GM23338 (cell line): Measurements from ENCODE around the gene UST. TPM values are rescaled to one million over a fixed set of nuclear protein-coding genes. Genes with fewer than 3 reads are reported as not detected.

Experiments used
- ATAC-seq: fragments of 200-7000 bp; cut with Tn5 transposase; 3 replicates; pipeline ENCODE4 v1.9.1; 2020
- DNase-seq: peaks from one replicate; pipeline ENCODE4 v3.0.0-alpha.2; 2015; ENCODE audit warnings: low spot score
- H2AFZ ChIP-seq: fragments of 200-600 bp; sonication (generic); 2 replicates; pipeline ENCODE4 v1.8.0; 2016; ENCODE audit warnings: antibody characterized with exemption, mild to moderate bottlenecking, moderate library complexity
- H3F3A ChIP-seq: fragments of 200-600 bp; sonication (generic); replicated peaks from 2 replicates; pipeline ENCODE4 v1.8.0; 2017; ENCODE audit warnings: antibody characterized with exemption, mixed run types, low read depth
- H3K27ac ChIP-seq: fragments of 200-600 bp; sonication (generic); 2 replicates; pipeline ENCODE4 v1.6.1; 2016; ENCODE audit warnings: low read depth
- H3K27me3 ChIP-seq: fragments of 200-600 bp; sonication (generic); 2 replicates; pipeline ENCODE4 v1.8.0; 2016; ENCODE audit warnings: mild to moderate bottlenecking, mixed run types, moderate library complexity; ENCODE audit not compliant: insufficient read depth
- H3K36me3 ChIP-seq: fragments of 200-600 bp; sonication (generic); 2 replicates; pipeline ENCODE4 v1.8.0; 2016; ENCODE audit warnings: mild to moderate bottlenecking; ENCODE audit not compliant: insufficient read depth
- H3K4me1 ChIP-seq: fragments of 200-600 bp; sonication (generic); 2 replicates; pipeline ENCODE4 v1.8.0; 2016; ENCODE audit warnings: mild to moderate bottlenecking, moderate library complexity; ENCODE audit not compliant: insufficient read depth
- H3K4me2 ChIP-seq: fragments of 200-600 bp; sonication (generic); 2 replicates; pipeline ENCODE4 v1.7.1; 2017; ENCODE audit warnings: mixed run types
- H3K4me3 ChIP-seq: fragments of 200-600 bp; sonication (generic); 2 replicates; pipeline ENCODE4 v1.6.1; 2016; ENCODE audit warnings: mixed run types
- H3K79me2 ChIP-seq: fragments of 200-600 bp; sonication (generic); replicated peaks from 2 replicates; pipeline ENCODE4 v1.8.0; 2017; ENCODE audit warnings: mild to moderate bottlenecking; ENCODE audit not compliant: insufficient read depth
- H3K9me2 ChIP-seq: fragments of 200-600 bp; sonication (generic); 2 replicates; pipeline ENCODE4 v1.8.0; 2017; ENCODE audit not compliant: insufficient read depth
- H4K20me1 ChIP-seq: fragments of 200-600 bp; sonication (generic); replicated peaks from 2 replicates; pipeline ENCODE4 v1.8.0; 2017; ENCODE audit warnings: mild to moderate bottlenecking; ENCODE audit not compliant: insufficient read depth
- H3K27ac Mint-ChIP-seq: 2 replicates; pipeline ENCODE4 v1.8.0; 2020; ENCODE audit warnings: inconsistent platforms, mild to moderate bottlenecking, moderate library complexity, mixed read lengths
- H3K27me3 Mint-ChIP-seq: 3 replicates; pipeline ENCODE4 v1.8.0; 2022; ENCODE audit warnings: low read depth, mild to moderate bottlenecking, moderate library complexity, mixed read lengths, inconsistent platforms; ENCODE audit not compliant: insufficient read depth, poor library complexity
- H3K36me3 Mint-ChIP-seq: 3 replicates; pipeline ENCODE4 v1.8.0; 2021; ENCODE audit warnings: low read depth, mild to moderate bottlenecking, inconsistent platforms, moderate library complexity, mixed read lengths
- H3K4me1 Mint-ChIP-seq: 3 replicates; pipeline ENCODE4 v1.8.0; 2020; ENCODE audit warnings: mild to moderate bottlenecking, inconsistent platforms, mixed read lengths
- H3K4me3 Mint-ChIP-seq: 3 replicates; pipeline ENCODE4 v1.8.0; 2021; ENCODE audit warnings: moderate library complexity, mild to moderate bottlenecking, inconsistent platforms, mixed read lengths
- H3K9me3 Mint-ChIP-seq: 3 replicates; pipeline ENCODE4 v1.8.0; 2020; ENCODE audit warnings: moderate library complexity, mild to moderate bottlenecking, inconsistent platforms, mixed read lengths
- CTCF ChIP-seq, 2 experiments: fragments of 200-600 bp in 1 of 2; sonication (generic) in 1 of 2; conservative IDR thresholded peaks; 2 replicates each; pipeline versions ENCODE4 v1.5.1 to v1.6.1; 2016 to 2017; ENCODE audit warnings: antibody characterized with exemption in 2 of 2, low read depth in 2 of 2, mild to moderate bottlenecking in 2 of 2, moderate library complexity in 1 of 2
- EZH2phosphoT487 ChIP-seq: fragments of 200-600 bp; sonication (generic); IDR thresholded peaks from one replicate; pipeline ENCODE4 v1.8.1; 2018; ENCODE audit warnings: antibody characterized with exemption; ENCODE audit not compliant: unreplicated experiment
- JUNB ChIP-seq: IDR thresholded peaks from one replicate; pipeline ENCODE4 v1.6.1; 2016; ENCODE audit warnings: antibody characterized with exemption; ENCODE audit not compliant: unreplicated experiment
- NANOG ChIP-seq: IDR thresholded peaks from 2 replicates; pipeline ENCODE4 v1.6.1; 2016; ENCODE audit warnings: antibody characterized with exemption, borderline replicate concordance
- POLR2AphosphoS5 ChIP-seq: IDR thresholded peaks from 2 replicates; pipeline ENCODE4 v1.6.1; 2016; ENCODE audit warnings: antibody characterized with exemption, low read depth
- STAT1 ChIP-seq: IDR thresholded peaks from one replicate; pipeline ENCODE4 v1.6.1; 2016; ENCODE audit warnings: antibody characterized with exemption; ENCODE audit not compliant: unreplicated experiment
- ZNF114 ChIP-seq: fragments of 250-450 bp; sonication (Bioruptor Pico); IDR thresholded peaks from 2 replicates; pipeline ENCODE4 v1.5.0; 2020; ENCODE audit warnings: mild to moderate bottlenecking, moderate library complexity
- polyA plus RNA-seq: library from polyadenylated mRNA; unstranded; fragments of >200 nt; fragmentation: Nextera tagmentation; extraction: Ambion mirVana; gene quantifications from 2 replicates; pipeline ENCODE4 v1.2.1, GENCODE V29; 2016
- total RNA-seq: library from RNA; depleted of rRNA; stranded (reverse); fragments of >200 nt; shearing (Covaris generic); gene quantifications from 2 replicates; pipeline ENCODE4 v1.2.3, GENCODE V29; 2014
- TF ChIP-seq, protein P1 (sequence below): fragments of 250-450 bp; sonication (Bioruptor Pico); IDR thresholded peaks from 2 replicates; pipeline ENCODE4 v1.5.0; 2020; ENCODE audit warnings: mild to moderate bottlenecking, moderate library complexity
- TF ChIP-seq, protein P2 (sequence below): IDR thresholded peaks from one replicate; pipeline ENCODE4 v1.6.1; 2018; ENCODE audit warnings: antibody characterized with exemption; ENCODE audit not compliant: unreplicated experiment

Gene UST
- total and polyA plus RNA-seq, 2 experiments from 2014 or later: 12.6 to 33.0 TPM

- Histone ChIP-seq H3K9me2 (no peaks in the 10 kb centered on the region), H3F3A (no peaks in the 10 kb centered on the region), H3K79me2 (no peaks in the 10 kb centered on the region), H3K4me2 (no peak overlapping the region), H3K4me1 (no peaks in the 10 kb centered on the region), H3K27ac (no peak overlapping the region), H4K20me1 (no peaks in the 10 kb centered on the region), H3K4me3 (no peak overlapping the region), H3K27me3 (no peaks in the 10 kb centered on the region), H2AFZ (no peak overlapping the region), H3K36me3 (0 out of 2 replicates have a peak, but pooled peaks cover 4% of the 10 kb centered on the region)
- Mint-ChIP-seq H3K9me3 (no peaks in the 10 kb centered on the region), H3K4me3 (no peak overlapping the region), H3K36me3 (peaks cover 34% of the 10 kb centered on the region; the same call in 2 of the 3 replicates), H3K27me3 (peaks cover 2% of the 10 kb centered on the region), H3K27ac (no peak overlapping the region), H3K4me1 (peaks cover 2% of the 10 kb centered on the region; the same call in 1 of the 3 replicates)
- ATAC-seq (no peak), DNase-seq (no peak)
- TF ChIP-seq JUNB (no peak), STAT1 (no peak), ZNF114 (CRISPR knock-in tag) (no peak), NANOG (no peak), EZH2phosphoT487 (no peak), POLR2AphosphoS5 (no peak), CTCF (conservative IDR thresholded peaks at IDR 0.05; ENCODE audit: low read depth in 2 of 2) (no peak)
- TF ChIP-seq, protein P1, sequence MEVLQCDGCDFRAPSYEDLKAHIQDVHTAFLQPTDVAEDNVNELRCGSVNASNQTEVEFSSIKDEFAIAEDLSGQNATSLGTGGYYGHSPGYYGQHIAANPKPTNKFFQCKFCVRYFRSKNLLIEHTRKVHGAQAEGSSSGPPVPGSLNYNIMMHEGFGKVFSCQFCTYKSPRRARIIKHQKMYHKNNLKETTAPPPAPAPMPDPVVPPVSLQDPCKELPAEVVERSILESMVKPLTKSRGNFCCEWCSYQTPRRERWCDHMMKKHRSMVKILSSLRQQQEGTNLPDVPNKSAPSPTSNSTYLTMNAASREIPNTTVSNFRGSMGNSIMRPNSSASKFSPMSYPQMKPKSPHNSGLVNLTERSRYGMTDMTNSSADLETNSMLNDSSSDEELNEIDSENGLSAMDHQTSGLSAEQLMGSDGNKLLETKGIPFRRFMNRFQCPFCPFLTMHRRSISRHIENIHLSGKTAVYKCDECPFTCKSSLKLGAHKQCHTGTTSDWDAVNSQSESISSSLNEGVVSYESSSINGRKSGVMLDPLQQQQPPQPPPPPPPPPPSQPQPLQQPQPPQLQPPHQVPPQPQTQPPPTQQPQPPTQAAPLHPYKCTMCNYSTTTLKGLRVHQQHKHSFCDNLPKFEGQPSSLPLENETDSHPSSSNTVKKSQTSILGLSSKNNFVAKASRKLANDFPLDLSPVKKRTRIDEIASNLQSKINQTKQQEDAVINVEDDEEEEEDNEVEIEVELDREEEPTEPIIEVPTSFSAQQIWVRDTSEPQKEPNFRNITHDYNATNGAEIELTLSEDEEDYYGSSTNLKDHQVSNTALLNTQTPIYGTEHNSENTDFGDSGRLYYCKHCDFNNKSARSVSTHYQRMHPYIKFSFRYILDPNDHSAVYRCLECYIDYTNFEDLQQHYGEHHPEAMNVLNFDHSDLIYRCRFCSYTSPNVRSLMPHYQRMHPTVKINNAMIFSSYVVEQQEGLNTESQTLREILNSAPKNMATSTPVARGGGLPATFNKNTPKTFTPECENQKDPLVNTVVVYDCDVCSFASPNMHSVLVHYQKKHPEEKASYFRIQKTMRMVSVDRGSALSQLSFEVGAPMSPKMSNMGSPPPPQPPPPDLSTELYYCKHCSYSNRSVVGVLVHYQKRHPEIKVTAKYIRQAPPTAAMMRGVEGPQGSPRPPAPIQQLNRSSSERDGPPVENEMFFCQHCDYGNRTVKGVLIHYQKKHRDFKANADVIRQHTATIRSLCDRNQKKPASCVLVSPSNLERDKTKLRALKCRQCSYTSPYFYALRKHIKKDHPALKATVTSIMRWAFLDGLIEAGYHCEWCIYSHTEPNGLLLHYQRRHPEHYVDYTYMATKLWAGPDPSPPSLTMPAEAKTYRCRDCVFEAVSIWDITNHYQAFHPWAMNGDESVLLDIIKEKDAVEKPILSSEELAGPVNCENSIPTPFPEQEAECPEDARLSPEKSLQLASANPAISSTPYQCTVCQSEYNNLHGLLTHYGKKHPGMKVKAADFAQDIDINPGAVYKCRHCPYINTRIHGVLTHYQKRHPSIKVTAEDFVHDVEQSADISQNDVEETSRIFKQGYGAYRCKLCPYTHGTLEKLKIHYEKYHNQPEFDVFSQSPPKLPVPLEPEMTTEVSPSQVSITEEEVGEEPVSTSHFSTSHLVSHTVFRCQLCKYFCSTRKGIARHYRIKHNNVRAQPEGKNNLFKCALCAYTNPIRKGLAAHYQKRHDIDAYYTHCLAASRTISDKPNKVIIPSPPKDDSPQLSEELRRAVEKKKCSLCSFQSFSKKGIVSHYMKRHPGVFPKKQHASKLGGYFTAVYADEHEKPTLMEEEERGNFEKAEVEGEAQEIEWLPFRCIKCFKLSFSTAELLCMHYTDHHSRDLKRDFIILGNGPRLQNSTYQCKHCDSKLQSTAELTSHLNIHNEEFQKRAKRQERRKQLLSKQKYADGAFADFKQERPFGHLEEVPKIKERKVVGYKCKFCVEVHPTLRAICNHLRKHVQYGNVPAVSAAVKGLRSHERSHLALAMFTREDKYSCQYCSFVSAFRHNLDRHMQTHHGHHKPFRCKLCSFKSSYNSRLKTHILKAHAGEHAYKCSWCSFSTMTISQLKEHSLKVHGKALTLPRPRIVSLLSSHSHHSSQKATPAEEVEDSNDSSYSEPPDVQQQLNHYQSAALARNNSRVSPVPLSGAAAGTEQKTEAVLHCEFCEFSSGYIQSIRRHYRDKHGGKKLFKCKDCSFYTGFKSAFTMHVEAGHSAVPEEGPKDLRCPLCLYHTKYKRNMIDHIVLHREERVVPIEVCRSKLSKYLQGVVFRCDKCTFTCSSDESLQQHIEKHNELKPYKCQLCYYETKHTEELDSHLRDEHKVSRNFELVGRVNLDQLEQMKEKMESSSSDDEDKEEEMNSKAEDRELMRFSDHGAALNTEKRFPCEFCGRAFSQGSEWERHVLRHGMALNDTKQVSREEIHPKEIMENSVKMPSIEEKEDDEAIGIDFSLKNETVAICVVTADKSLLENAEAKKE (CRISPR knock-in tag): no peak
- TF ChIP-seq, protein P2, sequence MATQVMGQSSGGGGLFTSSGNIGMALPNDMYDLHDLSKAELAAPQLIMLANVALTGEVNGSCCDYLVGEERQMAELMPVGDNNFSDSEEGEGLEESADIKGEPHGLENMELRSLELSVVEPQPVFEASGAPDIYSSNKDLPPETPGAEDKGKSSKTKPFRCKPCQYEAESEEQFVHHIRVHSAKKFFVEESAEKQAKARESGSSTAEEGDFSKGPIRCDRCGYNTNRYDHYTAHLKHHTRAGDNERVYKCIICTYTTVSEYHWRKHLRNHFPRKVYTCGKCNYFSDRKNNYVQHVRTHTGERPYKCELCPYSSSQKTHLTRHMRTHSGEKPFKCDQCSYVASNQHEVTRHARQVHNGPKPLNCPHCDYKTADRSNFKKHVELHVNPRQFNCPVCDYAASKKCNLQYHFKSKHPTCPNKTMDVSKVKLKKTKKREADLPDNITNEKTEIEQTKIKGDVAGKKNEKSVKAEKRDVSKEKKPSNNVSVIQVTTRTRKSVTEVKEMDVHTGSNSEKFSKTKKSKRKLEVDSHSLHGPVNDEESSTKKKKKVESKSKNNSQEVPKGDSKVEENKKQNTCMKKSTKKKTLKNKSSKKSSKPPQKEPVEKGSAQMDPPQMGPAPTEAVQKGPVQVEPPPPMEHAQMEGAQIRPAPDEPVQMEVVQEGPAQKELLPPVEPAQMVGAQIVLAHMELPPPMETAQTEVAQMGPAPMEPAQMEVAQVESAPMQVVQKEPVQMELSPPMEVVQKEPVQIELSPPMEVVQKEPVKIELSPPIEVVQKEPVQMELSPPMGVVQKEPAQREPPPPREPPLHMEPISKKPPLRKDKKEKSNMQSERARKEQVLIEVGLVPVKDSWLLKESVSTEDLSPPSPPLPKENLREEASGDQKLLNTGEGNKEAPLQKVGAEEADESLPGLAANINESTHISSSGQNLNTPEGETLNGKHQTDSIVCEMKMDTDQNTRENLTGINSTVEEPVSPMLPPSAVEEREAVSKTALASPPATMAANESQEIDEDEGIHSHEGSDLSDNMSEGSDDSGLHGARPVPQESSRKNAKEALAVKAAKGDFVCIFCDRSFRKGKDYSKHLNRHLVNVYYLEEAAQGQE: no peak
Measured at GRCh38 chr6:149074832-149075258, 328.0 kb downstream of the UST start.
